Right lobe of liver (tissue), 6 donors: ENCODE results near the gene SH3GLB1. TPM values are rescaled to one million over a fixed set of nuclear protein-coding genes. Genes with fewer than 3 reads are reported as not detected.
"Not testable (repeated sequence)": the region's sequence is repeated elsewhere in the genome, so short reads cannot be mapped to it uniquely, and the experiment has no call there.

Experiments used
- ATAC-seq, 4 donors: fragments of 200-7000 bp; cut with Tn5 transposase; one replicate each; pipeline ENCODE4 v1.9.1; 2020; ENCODE audit warnings: mild to moderate bottlenecking in 4 of 4, moderate library complexity in 4 of 4
- DNase-seq, 3 donors: peaks; one replicate each; pipeline ENCODE4 v3.0.0-alpha.2; 2020
- H3K27ac ChIP-seq, 3 donors: fragments of 200-600 bp; one replicate each; pipeline ENCODE4 v1.8.0; 2022
- H3K27me3 ChIP-seq, 2 donors: fragments of 200-600 bp; one replicate each; pipeline ENCODE4 v1.8.0; 2022
- H3K36me3 ChIP-seq, 4 donors: fragments of 200-600 bp; sonication (generic) in 1 of 4; one replicate each; pipeline versions ENCODE4 v1.5.1 to v1.8.0; 2017 to 2022; ENCODE audit warnings: control low read depth in 1 of 4
- H3K4me1 ChIP-seq, 4 donors: fragments of 200-600 bp; sonication (generic) in 1 of 4; one replicate each; pipeline versions ENCODE4 v1.5.1 to v1.8.0; 2017 to 2022; ENCODE audit warnings: control low read depth in 1 of 4
- H3K4me3 ChIP-seq, 3 donors: fragments of 200-600 bp; one replicate each; pipeline ENCODE4 v1.8.0; 2022
- H3K9me3 ChIP-seq, 4 donors: fragments of 200-600 bp; sonication (generic) in 1 of 4; one replicate each; pipeline versions ENCODE4 v1.5.1 to v1.8.0; 2017 to 2022; ENCODE audit warnings: control low read depth in 1 of 4
- CTCF ChIP-seq, 4 donors: fragments of 200-600 bp in 3 of 4; fragments of 450-650 bp in 1 of 4; IDR thresholded peaks; one replicate each; pipeline versions ENCODE4 v1.5.1 to v1.8.0; 2016 to 2022; ENCODE audit warnings: antibody characterized with exemption in 4 of 4, mild to moderate bottlenecking in 2 of 4
- POLR2A ChIP-seq: fragments of 450-650 bp; IDR thresholded peaks from one replicate; pipeline ENCODE4 v1.6.1; 2017; ENCODE audit warnings: antibody characterized with exemption, mild to moderate bottlenecking
- WGBS: methylation state at CpG from one replicate; pipeline ENCODE4 v1.1.6; 2018; ENCODE audit warnings: low coverage, low lambda C conversion rate; ENCODE audit not compliant: insufficient coverage; ENCODE audit errors: missing lambda C conversion rate; 5-methylcytosine and 5-hydroxymethylcytosine counted together
- intact Hi-C, 2 donors: fragments of 100-400 bp; cut with DNase I; formaldehyde crosslinking; loops; one replicate each; pipeline versions ENCODE4 v1.11.2 to v1.14.1; 2022
- total RNA-seq, 6 experiments: library from RNA; depleted of rRNA in 2 of 6; stranded (reverse); fragments of >200 nt in 2 of 6; fragmentation: NEBNext Ultra II Directional in 3 of 6; extraction: Animal tissue kit (Norgen Biotek cat#: 25700) in 3 of 6; gene quantifications; one replicate each; pipeline versions ENCODE4 v1.1.0 to v1.2.4, GENCODE V29; 2016 to 2023
- donor health status: DM: no; HTN: yes; CAD: no.
- donor health status: DM: no; HTN: no; CAD: no.
- donor health status: DM: no; HTN: no; CAD: no.
- donor health status: DM: no; HTN: yes; CAD: no.
- donor health status: DM: no; HTN: yes; CAD: no.

Gene SH3GLB1
- total RNA-seq, 6 experiments from 2014 or later, result 23.8 to 47.5 (median 29.1) TPM

- WGBS, result 70% methylated on average over 2 of the region's 2 CpGs
- H3K27ac ChIP-seq, result no peak overlapping the region
- no peaks in the 10 kb centered on the region for H3K27me3 ChIP-seq
- no peak overlapping the region for H3K4me3 ChIP-seq
- DNase-seq (no peak), ATAC-seq (no peak)
- no peaks in the 10 kb centered on the region for H3K9me3 ChIP-seq
- no peaks in the 10 kb centered on the region for H3K36me3 ChIP-seq
- H3K4me1 ChIP-seq, result no peaks in the 10 kb centered on the region
- intact Hi-C loops, result no loop called here
- no peak for TF ChIP-seq POLR2A
- no peak for TF ChIP-seq CTCF (IDR thresholded peaks at IDR 0.05)
These were observed 9.0 kb upstream of the SH3GLB1 start for GRCh38 chr1:86695400-86695799.

- no peak overlapping the region for H3K4me3 ChIP-seq
- 60% methylated on average over 1 of the region's 1 CpG for WGBS
- no peaks in the 10 kb centered on the region for H3K4me1 ChIP-seq
- intact Hi-C loops, result no loop called here
- peak in 2 of 4 donors; percentile 32 to 53 for ATAC-seq
- no peaks in the 10 kb centered on the region for H3K27me3 ChIP-seq
- DNase-seq, result no peak
- no peak overlapping the region for H3K27ac ChIP-seq
- TF ChIP-seq CTCF (IDR thresholded peaks at IDR 0.05) (no peak), POLR2A (no peak)
- H3K36me3 ChIP-seq, result no peaks in the 10 kb centered on the region
- H3K9me3 ChIP-seq, result no peaks in the 10 kb centered on the region
These were observed 7.9 kb upstream of the SH3GLB1 start for GRCh38 chr1:86696522-86696921.

- intact Hi-C loops, result no loop called here
These were observed 5.2 kb upstream of the SH3GLB1 start for GRCh38 chr1:86699186-86699585.

GRCh38 chr1:86701731-86702130 is 2.6 kb upstream of the SH3GLB1 start:
- intact Hi-C loops, result no loop called here
- Histone ChIP-seq H3K4me1 (peaks cover 0 to 9% (median 0%) of the 10 kb centered on the region in 4 donors), H3K9me3 (no peaks in the 10 kb centered on the region), H3K27ac (no peak overlapping the region), H3K27me3 (no peaks in the 10 kb centered on the region), H3K36me3 (no peaks in the 10 kb centered on the region), H3K4me3 (no peak overlapping the region)
- TF ChIP-seq POLR2A (no peak), CTCF (IDR thresholded peaks at IDR 0.05) (no peak)
- no peak for ATAC-seq
- 23% methylated on average over 1 of the region's 1 CpG for WGBS
- no peak for DNase-seq

More at GRCh38 chr1:86699186-86699585, 5.2 kb upstream of the SH3GLB1 start:
- no peaks in the 10 kb centered on the region for H3K9me3 ChIP-seq
- no peaks in the 10 kb centered on the region for H3K27me3 ChIP-seq
- DNase-seq (no peak), ATAC-seq (no peak)
- no peaks in the 10 kb centered on the region for H3K4me1 ChIP-seq
- no peak for TF ChIP-seq POLR2A
- TF ChIP-seq CTCF (IDR thresholded peaks at IDR 0.05), result no peak
- no peaks in the 10 kb centered on the region for H3K36me3 ChIP-seq
- H3K27ac ChIP-seq, result no peak overlapping the region
- H3K4me3 ChIP-seq, result no peak overlapping the region
- 28% methylated on average over 2 of the region's 2 CpGs for WGBS

- peaks cover 0 to 11% (median 0%) of the 10 kb centered on the region in 4 donors for H3K4me1 ChIP-seq
- H3K27ac ChIP-seq, H3K9me3 ChIP-seq, H3K36me3 ChIP-seq, ATAC-seq, intact Hi-C loops, H3K27me3 ChIP-seq, DNase-seq, H3K4me3 ChIP-seq: not testable (repeated sequence)
- WGBS, result 83% methylated on average over 4 of the region's 5 CpGs
These were observed 1.4 kb upstream of the SH3GLB1 start for GRCh38 chr1:86702954-86703494.
